Mucosa of gallbladder (tissue), 1 donor: ENCODE measurements around the gene SLX4. TPM values are rescaled to one million over a fixed set of nuclear protein-coding genes. Genes with fewer than 3 reads are reported as not detected.

Source experiments
- DNase-seq: peaks from one replicate; pipeline ENCODE4 v3.0.0-alpha.2; 2020; ENCODE audit warnings: low spot score
- total RNA-seq: library from RNA; stranded (reverse); gene quantifications from one replicate; pipeline ENCODE4 v1.2.1, GENCODE V29; 2021
- donor health status: DM: no; HTN: no; CAD: no.

Gene SLX4
- total RNA-seq, 1 donor from 2014 or later: 6.8 TPM

DNA sequence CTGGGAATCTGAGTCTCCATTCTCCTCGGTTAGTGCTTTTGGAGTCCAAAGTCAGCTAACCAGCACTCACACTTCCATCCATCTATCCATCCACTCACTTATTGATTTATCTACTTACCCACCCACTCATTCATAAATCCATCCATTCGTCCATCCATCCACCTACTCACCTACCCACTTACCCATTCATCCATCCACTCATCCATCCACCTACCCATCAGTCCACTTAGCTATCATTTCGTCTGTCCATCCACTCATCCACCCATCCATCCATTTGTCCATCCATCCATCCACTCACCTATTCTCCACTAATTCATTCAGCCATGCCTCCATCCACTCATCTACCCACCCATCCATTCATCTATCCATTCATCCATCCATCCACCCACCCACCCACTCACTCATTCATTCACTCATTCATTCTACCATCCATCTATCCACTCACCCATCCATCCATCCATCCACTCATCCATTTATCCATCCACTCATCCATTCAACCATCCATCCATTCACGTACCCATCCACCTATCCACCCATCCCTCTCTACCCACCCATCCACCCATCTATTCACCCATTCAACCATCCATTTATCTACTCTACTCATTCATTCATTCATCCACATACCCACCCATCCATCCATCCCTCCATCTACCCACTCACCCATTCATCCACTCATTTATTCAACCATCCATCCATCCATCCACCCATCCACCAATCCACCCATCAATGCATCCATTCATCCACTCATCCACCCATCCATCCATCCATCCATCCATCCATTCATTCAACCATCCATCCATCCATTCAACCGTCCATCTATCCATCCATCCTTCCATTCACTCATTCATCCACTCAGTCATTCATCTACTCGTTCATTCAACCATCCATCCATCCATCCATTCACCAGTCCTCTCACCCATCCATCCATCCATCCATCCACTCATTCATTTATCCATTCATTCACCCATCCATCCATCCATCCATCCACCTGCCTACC is 60.3 kb downstream of the SLX4 start:
- no peak for DNase-seq

GRCh38 chr16:3549906-3550305 is 61.5 kb downstream of the SLX4 start:
- no peak for DNase-seq

DNA sequence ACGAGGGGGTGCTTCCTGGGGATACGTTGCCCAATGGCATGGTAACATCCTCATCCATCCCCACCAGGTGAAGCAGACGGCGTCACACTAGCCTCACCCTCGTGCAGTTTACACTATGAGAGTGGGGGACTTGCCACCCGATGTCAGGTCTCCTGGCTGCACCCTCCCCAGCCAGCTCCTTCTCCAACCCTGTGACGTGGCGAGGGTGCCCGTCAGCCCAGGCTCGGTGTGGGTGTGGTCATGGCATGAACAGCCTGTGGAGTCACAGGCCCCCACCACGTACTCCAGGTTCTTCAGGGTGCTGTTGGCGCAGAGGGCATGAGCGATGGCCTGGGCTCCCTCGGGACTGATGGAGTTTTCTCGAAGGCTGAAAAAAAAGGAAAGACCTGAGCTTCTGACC is 62.5 kb downstream of the SLX4 start:
- DNase-seq: no peak

- DNase-seq: no peak
Measured at GRCh38 chr16:3548445-3548844, 63.0 kb downstream of the SLX4 start.

DNA sequence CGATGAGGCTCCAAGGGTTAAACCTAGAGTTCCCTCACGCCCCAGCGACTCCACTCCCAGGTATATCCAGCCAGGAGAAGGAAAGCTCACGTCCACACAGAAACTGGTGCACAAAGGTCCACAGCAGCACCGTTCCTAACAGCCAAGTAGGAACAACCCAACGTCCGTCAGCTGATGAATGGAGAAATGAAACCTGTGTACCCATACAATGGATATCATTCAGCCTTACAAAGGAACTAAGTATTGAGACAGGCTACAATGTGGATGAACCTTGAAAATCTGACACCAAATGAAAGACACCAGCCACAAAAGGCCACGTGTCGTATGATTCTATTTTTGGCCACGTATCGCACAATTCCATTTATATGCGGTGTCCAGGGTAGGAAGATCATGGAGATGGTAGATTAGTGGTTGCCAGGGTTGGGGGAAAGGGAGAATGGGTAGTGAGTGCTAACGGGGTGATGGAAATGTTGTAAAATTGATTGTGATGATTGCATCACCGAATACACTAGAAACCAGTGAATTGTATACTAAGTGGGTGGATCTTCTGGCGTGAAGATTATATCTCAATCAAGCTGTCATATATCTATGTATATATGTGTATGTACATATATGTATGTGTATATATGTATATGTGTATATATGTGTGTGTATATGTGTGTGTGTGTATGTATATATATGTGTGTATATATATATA is 64.3 kb downstream of the SLX4 start:
- no peak for DNase-seq

DNA sequence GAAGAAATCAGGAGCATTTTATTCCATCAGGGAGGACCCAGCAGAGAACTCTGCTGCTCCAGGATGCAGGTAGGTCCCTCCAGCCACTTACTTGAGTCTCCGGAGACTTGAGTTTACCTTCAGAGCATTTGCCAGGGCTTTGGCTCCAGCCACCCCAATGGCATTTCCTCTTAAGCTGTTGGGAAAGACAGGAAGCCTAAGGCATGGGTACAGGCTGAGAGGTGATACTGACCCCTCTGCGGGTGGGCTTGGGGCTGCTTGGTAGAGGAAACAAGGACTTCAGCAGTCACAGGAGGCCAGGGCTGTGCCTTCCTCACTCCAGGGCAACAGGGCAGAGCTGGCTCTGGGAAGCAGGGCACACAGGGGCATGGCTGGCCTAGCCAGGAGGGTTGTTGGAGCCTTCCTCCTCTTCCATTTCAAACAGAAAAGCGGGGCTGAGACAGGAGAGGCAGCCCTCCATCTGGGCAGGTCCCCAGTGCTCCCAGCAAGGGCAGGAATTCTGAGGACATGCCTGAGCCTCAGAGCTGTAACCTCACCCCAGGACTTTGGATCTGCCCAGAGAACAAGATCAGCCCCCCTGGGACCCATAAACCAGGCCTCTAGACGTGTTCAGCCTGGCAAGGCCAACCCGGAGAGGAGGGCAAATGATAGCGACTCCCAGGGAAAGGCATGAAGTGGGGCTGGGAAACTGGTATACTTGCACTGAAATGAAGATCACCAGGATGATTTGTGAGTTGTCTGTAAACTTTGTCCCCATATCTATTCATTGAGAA is 68.6 kb downstream of the SLX4 start:
- no peak for DNase-seq

GRCh38 chr16:3541527-3542155 is 69.8 kb downstream of the SLX4 start:
- no peak for DNase-seq

- no peak for DNase-seq
Measured at GRCh38 chr16:3538222-3538621, 73.2 kb downstream of the SLX4 start.

DNA sequence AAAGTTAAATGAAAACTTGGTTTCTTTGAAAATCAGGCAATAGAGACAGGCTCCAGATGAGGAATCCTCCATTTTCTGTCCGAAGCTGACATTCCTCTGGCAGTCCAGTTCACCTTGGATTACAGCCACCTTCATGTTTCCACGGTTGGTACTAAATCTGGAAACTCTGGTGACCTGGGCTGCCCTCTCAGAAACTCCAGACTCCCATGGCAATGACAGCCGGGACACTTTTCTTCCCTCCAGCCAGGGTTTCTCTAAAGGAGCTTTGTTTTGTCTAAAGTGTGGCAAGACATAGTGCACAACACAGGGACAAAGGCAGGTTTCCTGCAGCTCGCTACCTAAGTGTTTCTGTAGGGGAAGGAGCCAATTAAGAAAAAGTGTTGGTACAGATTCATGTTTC is 74.6 kb downstream of the SLX4 start:
- DNase-seq: no peak

DNA sequence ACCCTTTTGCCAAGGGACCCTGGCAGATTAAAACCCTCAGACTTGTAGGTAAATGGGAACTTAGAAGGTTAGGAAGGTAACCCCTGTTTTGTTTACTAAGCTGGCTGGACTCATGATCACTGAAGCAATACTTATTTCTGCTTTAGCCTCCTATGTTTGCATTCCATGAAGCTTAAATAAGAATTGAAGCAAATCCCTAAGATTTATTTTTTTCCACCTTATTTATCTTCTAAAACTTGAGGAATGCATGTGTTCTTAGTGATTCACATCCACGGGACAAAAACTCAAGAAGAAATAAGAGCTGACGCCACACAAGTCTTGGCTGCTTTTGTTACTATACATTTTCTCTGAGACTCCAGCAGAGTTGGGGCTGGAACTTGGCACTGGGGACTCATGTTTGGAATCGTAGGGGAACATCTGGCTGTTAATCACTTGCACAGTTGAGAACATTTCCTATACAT is 75.1 kb downstream of the SLX4 start:
- no peak for DNase-seq

- DNase-seq: no peak
Measured at GRCh38 chr16:3534126-3534525, 77.3 kb downstream of the SLX4 start.

DNA sequence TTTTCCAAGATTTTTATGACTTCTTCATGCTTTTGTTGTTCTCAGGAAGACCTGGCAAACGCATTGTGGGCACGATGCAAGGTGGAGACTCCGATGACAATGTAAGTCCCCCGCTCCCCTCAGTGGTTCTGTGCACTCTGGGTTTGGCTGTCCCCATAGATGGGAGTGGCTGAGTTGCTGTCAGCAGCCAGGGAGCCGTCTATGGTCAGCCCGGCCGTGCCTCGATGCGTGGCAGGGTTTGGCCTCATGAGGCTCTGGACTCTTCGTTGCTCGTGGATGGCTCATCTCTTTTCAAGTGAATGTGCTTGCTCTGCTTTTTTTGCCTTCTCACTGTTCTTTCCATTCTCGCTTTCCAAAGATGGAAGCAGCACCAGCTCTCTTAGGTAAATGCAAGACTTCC is 78.7 kb downstream of the SLX4 start:
- no peak for DNase-seq

Other genes with a start within 250 kb of the SLX4 start
- gene ZSCAN32, start 210.6 kb downstream of the SLX4 start, total RNA-seq: 10.9 TPM
- gene ZNF174, start 210.4 kb downstream of the SLX4 start, total RNA-seq: 16.8 TPM
- 2.3 TPM for gene ZNF597, start 168.1 kb downstream of the SLX4 start, total RNA-seq
- gene NAA60, start 167.9 kb downstream of the SLX4 start, total RNA-seq: 70.3 TPM
- not detected for gene C16orf90, start 116.1 kb downstream of the SLX4 start, total RNA-seq
- 39.9 TPM for gene CLUAP1, start 110.6 kb downstream of the SLX4 start, total RNA-seq
- gene NLRC3, start 34.2 kb downstream of the SLX4 start, total RNA-seq: 4.0 TPM
- gene DNASE1, start 43.1 kb upstream of the SLX4 start, total RNA-seq: 24.0 TPM
- 101 TPM for gene TRAP1, start 105.9 kb upstream of the SLX4 start, total RNA-seq